Adrenal gland (tissue), 12 donors: Measurements from ENCODE around the gene NECAB2. TPM values are rescaled to one million over a fixed set of nuclear protein-coding genes. Genes with fewer than 3 reads are reported as not detected.

Experiments
- DNase-seq, 7 donors: peaks; one replicate each; pipeline ENCODE4 v3.0.0-alpha.2; 2019 to 2020
- H3K27ac ChIP-seq, 5 donors: fragments of 200-600 bp; sonication (generic) in 4 of 5; 1 replicate in 3 of 5; 2 replicates in 2 of 5; pipeline versions ENCODE4 v1.5.1 to v1.8.0; 2016 to 2020; ENCODE audit warnings: mild to moderate bottlenecking in 1 of 5
- H3K27me3 ChIP-seq: fragments of 200-600 bp; 2 replicates; pipeline ENCODE4 v1.8.0; 2021
- H3K36me3 ChIP-seq, 2 donors: fragments of 200-600 bp; replicated peaks in 1 of 2; 1 replicate in 1 of 2; 2 replicates in 1 of 2; pipeline versions ENCODE4 v1.5.1 to v1.8.0; 2018 to 2022
- H3K4me1 ChIP-seq, 2 donors: fragments of 200-600 bp; replicated peaks in 1 of 2; 1 replicate in 1 of 2; 2 replicates in 1 of 2; pipeline versions ENCODE4 v1.5.1 to v1.8.0; 2018 to 2021
- H3K4me3 ChIP-seq, 4 donors: fragments of 200-600 bp; sonication (generic) in 3 of 4; one replicate each; pipeline ENCODE4 v1.5.1; 2016 to 2018
- H3K9me3 ChIP-seq, 3 donors: fragments of 200-600 bp; sonication (generic) in 1 of 3; replicated peaks in 1 of 3; 1 replicate in 2 of 3; 2 replicates in 1 of 3; pipeline versions ENCODE4 v1.5.1 to v1.8.0; 2016 to 2021
- POLR2A ChIP-seq, 2 donors: fragments of 450-650 bp; IDR thresholded peaks; one replicate each; pipeline ENCODE4 v1.6.1; 2017; ENCODE audit warnings: antibody characterized with exemption in 2 of 2, mild to moderate bottlenecking in 2 of 2, moderate library complexity in 1 of 2
- WGBS, 4 donors: extraction: QIAGEN DNeasy Blood & Tissue Kit in 2 of 4; methylation state at CpG; one replicate each; pipeline versions ENCODE4 v1.1.5 to v1.1.7; 2013 to 2017; 5-methylcytosine and 5-hydroxymethylcytosine counted together
- intact Hi-C, 2 donors: fragments of 100-400 bp; cut with DNase I; formaldehyde crosslinking; loops; one replicate each; pipeline versions ENCODE4 v1.14.1 to v1.15.0; 2022 to 2023
- polyA plus RNA-seq, 3 donors: library from polyadenylated mRNA; stranded (reverse); fragments of 200-250 nt in 2 of 3; fragments of 350-450 nt in 1 of 3; fragmentation: Illumina TruSeq in 1 of 3; extraction: RNeasy Lipid Tissue Mini Kit (QIAGEN cat#74804) in 1 of 3; gene quantifications; one replicate each; pipeline ENCODE4 v1.2.3, GENCODE V29; 2013 to 2014
- total RNA-seq, 9 donors: library from RNA; depleted of rRNA in 4 of 9; stranded (reverse); fragments of >200 nt in 4 of 9; fragments of 120-200 nt in 1 of 9; fragmentation: NEBNext Ultra II Directional in 1 of 9; extraction: Animal tissue kit (Norgen Biotek cat#: 25700) in 1 of 9; gene quantifications; one replicate each; pipeline versions ENCODE4 v1.1.0 to v1.2.4, GENCODE V29; 2013 to 2023
- TF ChIP-seq, protein P1 (sequence below), 6 experiments: fragments of 450-650 bp in 4 of 6; fragments of 200-600 bp in 2 of 6; sonication (generic) in 1 of 6; IDR thresholded peaks; 1 replicate in 5 of 6; 2 replicates in 1 of 6; pipeline versions ENCODE4 v1.5.1 to v1.8.0; 2016 to 2021; ENCODE audit warnings: antibody characterized with exemption in 6 of 6, mild to moderate bottlenecking in 2 of 6, moderate library complexity in 1 of 6
- donor health status: healthy with polysubstance abuse.
- donor health status: Bipolar disorder and iron deficiency.
- donor health status: DM: yes; HTN: yes; CAD: no.
- donor health status: DM: no; HTN: no; CAD: no.
- donor health status: DM: no; HTN: no; CAD: no.
- donor health status: DM: yes; HTN: yes; CAD: no.

NECAB2 gene
- total and polyA plus RNA-seq, 12 donors = 0.14 to 2.1 (median 0.36) TPM; not detected in 3

DNA sequence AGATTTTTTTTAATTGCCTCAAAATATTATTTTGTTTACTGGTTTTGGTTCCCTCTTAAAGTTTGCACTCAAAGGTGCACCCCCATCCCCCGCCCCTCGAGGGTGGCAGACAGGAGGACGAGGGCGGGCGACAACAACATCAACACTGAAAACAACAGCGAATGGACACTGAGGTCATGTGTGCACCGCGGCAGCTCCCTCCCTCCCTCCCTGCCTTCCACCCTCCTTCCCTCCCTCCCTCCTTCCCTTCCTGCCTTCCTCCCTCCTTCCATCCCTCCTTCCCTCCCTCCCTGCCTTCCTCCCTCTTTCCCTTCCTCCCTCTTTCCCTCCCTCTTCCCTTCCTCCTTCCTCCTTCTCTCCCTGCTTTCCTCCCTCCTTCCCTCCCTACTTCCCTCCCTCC, 16.5 kb upstream of the NECAB2 start:
- no peak overlapping the region for H3K4me3 ChIP-seq
- WGBS, 4 donors = 19 to 32% (median 22%) methylated on average over 8 of the region's 8 CpGs
- no peaks in the 10 kb centered on the region for H3K27me3 ChIP-seq
- H3K27ac ChIP-seq = peak overlapping the region in 1 of 5 donors; percentile 17
- H3K9me3 ChIP-seq = no peaks in the 10 kb centered on the region
- peak in 1 of 7 donors; percentile 47 for DNase-seq
- no peak for TF ChIP-seq POLR2A (IDR thresholded peaks at IDR 0.05)
- TF ChIP-seq, protein P1, sequence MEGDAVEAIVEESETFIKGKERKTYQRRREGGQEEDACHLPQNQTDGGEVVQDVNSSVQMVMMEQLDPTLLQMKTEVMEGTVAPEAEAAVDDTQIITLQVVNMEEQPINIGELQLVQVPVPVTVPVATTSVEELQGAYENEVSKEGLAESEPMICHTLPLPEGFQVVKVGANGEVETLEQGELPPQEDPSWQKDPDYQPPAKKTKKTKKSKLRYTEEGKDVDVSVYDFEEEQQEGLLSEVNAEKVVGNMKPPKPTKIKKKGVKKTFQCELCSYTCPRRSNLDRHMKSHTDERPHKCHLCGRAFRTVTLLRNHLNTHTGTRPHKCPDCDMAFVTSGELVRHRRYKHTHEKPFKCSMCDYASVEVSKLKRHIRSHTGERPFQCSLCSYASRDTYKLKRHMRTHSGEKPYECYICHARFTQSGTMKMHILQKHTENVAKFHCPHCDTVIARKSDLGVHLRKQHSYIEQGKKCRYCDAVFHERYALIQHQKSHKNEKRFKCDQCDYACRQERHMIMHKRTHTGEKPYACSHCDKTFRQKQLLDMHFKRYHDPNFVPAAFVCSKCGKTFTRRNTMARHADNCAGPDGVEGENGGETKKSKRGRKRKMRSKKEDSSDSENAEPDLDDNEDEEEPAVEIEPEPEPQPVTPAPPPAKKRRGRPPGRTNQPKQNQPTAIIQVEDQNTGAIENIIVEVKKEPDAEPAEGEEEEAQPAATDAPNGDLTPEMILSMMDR (IDR thresholded peaks at IDR 0.05) = no peak
- peaks cover 24 to 29% of the 10 kb centered on the region in 2 donors for H3K4me1 ChIP-seq
- intact Hi-C loops = no loop called here
- H3K36me3 ChIP-seq = no peaks in the 10 kb centered on the region

DNA sequence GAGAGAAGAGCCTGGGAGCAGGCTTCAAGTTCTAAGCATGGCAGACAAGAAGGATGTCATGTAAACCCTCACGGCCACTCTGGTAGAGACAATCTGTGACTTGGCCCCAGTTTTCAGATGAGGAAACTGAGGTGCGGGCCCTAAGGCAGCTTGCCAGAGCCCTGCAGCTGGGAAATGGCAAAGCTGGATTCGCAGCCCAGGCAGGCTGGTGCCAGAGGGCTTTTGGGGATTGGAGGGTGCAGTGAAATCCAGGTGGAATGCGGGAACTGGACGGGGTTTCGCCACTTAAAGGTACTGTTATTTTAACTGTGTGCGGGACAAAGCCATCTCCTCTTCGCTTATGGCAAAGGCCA, 15.5 kb upstream of the NECAB2 start:
- Histone ChIP-seq H3K27me3 (no peaks in the 10 kb centered on the region), H3K36me3 (no peaks in the 10 kb centered on the region), H3K4me1 (peaks cover 24 to 31% of the 10 kb centered on the region in 2 donors), H3K27ac (peak overlapping the region; percentile 93 to 99 (median 97)), H3K4me3 (peak overlapping the region in 1 of 4 donors; percentile 59), H3K9me3 (no peaks in the 10 kb centered on the region)
- TF ChIP-seq, protein P1 (IDR thresholded peaks at IDR 0.05) = peak in 1 of 6 experiments; percentile 3
- TF ChIP-seq POLR2A (IDR thresholded peaks at IDR 0.05) = no peak
- DNase-seq = peak in 5 of 7 donors; percentile 74 to 80 (median 77)
- intact Hi-C loops = no loop called here
- WGBS, 4 donors = 8 to 36% (median 13%) methylated on average over 2 to 8 of the region's 8 CpGs

DNA sequence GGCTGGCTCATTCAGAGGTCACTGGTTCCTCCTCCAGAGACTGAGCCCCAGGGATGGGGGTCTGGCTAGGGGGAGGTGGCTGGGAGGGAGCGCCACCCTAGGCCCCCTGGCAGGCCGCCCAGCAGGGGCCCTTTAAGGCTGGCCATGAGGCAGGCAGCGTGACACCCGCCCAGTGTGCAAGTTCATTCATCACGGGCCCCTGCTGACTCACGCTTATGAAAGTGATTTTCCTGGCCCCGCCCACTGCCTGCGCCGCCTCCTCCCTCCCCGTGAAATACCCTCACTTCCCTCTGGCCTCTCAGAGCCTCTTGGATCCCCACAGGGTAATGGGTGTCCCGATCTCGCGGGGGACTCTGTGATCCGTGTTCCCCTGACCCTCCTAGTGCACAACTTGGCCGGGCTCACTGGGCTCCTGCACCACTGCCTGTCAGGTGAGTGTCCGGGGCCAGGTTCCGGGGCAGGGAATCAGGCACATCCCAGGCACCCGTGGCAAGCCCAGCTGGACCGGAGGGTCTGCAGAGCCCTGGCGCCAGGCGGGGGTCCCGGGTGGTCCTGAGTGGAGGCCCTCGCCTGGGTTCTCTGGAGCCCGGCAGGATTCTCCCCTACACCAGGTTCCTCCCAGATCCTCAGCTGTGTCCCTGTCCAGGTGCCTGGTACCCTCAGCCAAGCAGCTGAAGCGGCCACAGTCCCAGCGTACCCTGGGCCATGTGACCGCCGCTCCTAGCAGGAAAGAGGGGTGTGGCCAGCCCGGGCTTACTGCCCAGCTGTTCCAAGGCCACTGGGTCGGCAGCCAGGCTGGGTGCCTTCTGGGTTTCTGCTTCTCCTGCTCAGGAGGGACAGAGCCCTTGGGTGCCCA, 14.9 kb upstream of the NECAB2 start, which contains the start of gene OSGIN1:
TSS of gene OSGIN1 (plus strand) at position 301 of the 856 bp plus-strand sequence. CDS start 4,432 bp downstream, outside the sequence.
- Histone ChIP-seq H3K9me3 (no peaks in the 10 kb centered on the region), H3K27ac (peak within 1 kb of the TSS; percentile 93 to 99 (median 97)), H3K4me3 (peak within 1 kb of the TSS; percentile 42 to 69 (median 54)), H3K4me1 (peaks cover 24 to 33% of the 10 kb centered on the region in 2 donors), H3K36me3 (no peaks in the 10 kb centered on the region), H3K27me3 (no peaks in the 10 kb centered on the region)
- TF ChIP-seq, protein P1 (IDR thresholded peaks at IDR 0.05) = peak in 3 of 6 experiments; percentile 8 to 13 (median 8)
- peak; percentile 88 to 97 for TF ChIP-seq POLR2A (IDR thresholded peaks at IDR 0.05)
- DNase-seq = peak; percentile 95 to 99 (median 98)
- 1 to 4% (median 3%) methylated on average over 10 to 30 of the region's 30 CpGs for WGBS, 4 donors
- intact Hi-C loops = no loop called here

DNA sequence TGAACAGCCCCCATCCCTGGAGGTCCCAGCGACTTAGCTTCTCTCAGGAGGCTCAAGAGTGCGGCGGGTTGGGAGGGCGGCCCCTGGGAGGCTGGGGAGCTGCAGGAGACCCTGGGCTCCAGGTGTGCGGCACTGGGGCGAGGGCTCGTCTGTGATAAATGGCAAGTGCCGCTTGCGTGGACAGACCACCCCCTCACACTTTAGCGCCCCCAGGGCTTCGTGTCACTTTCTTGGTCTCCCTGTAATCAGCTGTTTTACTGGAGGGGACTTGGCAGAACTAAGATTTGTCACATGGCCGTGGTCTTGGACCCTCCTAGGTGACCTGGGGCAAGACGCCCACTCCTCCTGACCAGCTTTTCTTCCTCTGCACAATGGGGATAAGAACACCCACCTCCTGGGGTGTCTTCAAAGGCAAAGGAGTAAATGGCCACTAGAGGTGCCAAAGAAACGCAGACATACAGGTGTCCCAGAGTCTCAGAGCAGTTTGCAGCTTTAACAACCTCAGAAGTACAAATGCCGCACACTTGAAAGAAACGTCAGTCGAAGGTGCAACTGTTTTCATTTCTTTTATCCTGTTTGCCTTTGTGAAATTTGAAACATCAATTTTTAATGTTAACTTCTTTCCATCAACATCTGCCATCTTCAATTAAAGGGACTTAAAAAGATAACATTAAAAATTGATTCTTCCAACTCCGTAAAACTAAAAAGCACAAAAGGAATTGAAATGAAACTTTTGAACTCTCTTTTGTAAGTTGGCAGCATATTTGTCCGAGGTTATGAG, 14.1 kb upstream of the NECAB2 start:
- Histone ChIP-seq H3K27ac (peak overlapping the region; percentile 93 to 99 (median 97)), H3K9me3 (no peaks in the 10 kb centered on the region), H3K27me3 (no peaks in the 10 kb centered on the region), H3K4me1 (peaks cover 24 to 41% of the 10 kb centered on the region in 2 donors), H3K36me3 (peaks cover 0 to 3% of the 10 kb centered on the region in 2 donors), H3K4me3 (peak overlapping the region in 2 of 4 donors; percentile 42 to 59)
- TF ChIP-seq, protein P1 (IDR thresholded peaks at IDR 0.05) = peak in 5 of 6 experiments; percentile 29 to 48 (median 34)
- TF ChIP-seq POLR2A (IDR thresholded peaks at IDR 0.05) = peak in 1 of 2 donors; percentile 9
- intact Hi-C loops = no loop called here
- 9 to 17% (median 12%) methylated on average over 8 to 19 of the region's 19 CpGs for WGBS, 4 donors
- DNase-seq = peak in 1 of 7 donors; percentile 40
